HG02610 (cell line): ENCODE measurements around the gene CIAO1.
"Not testable (repeated sequence)": the region's sequence is repeated elsewhere in the genome, so short reads cannot be mapped to it uniquely, and the experiment has no call there.

Experiments
- ATAC-seq: cut with Tn5 transposase; IDR thresholded peaks from one replicate; pipeline ENCODE4 v1.9.1; 2021; ENCODE audit warnings: mild to moderate bottlenecking, moderate library complexity; ENCODE audit not compliant: unreplicated experiment

CIAO1 gene

GRCh38 chr2:96265840-96266679 lies at the start of gene CIAO1, which contains the start of gene TMEM127:
CIAO1 (plus strand) TSS chr2:96266225; CDS start chr2:96266351, 126 bp downstream.
TMEM127 (minus strand) TSS chr2:96265997; CDS start chr2:96265381, 616 bp downstream.
- ATAC-seq, result peak; percentile 94

GRCh38 chr2:96218508-96219131 lies 47.4 kb upstream of the CIAO1 start:
- ATAC-seq, result no peak

- not testable (repeated sequence) for ATAC-seq
Measured at GRCh38 chr2:96219959-96220358, 46.1 kb upstream of the CIAO1 start.

GRCh38 chr2:96221106-96221505 lies 44.9 kb upstream of the CIAO1 start:
- not testable (repeated sequence) for ATAC-seq

- peak; percentile 88 for ATAC-seq
Measured at GRCh38 chr2:96225016-96225533, 41.0 kb upstream of the CIAO1 start.

- no peak for ATAC-seq
Measured at GRCh38 chr2:96231316-96231715, 34.7 kb upstream of the CIAO1 start.

- no peak for ATAC-seq
Measured at GRCh38 chr2:96233436-96233835, 32.6 kb upstream of the CIAO1 start.

GRCh38 chr2:96233880-96234316 lies 32.1 kb upstream of the CIAO1 start:
- ATAC-seq, result peak; percentile 85

GRCh38 chr2:96236882-96237281 lies 29.1 kb upstream of the CIAO1 start:
- ATAC-seq, result no peak

- no peak for ATAC-seq
Measured at GRCh38 chr2:96238266-96238665, 27.8 kb upstream of the CIAO1 start.

GRCh38 chr2:96239091-96239490 lies 26.9 kb upstream of the CIAO1 start:
- ATAC-seq, result no peak

- ATAC-seq, result no peak
Measured at GRCh38 chr2:96239745-96240264, 26.2 kb upstream of the CIAO1 start.

- ATAC-seq, result no peak
Measured at GRCh38 chr2:96240341-96241038, 25.5 kb upstream of the CIAO1 start.

GRCh38 chr2:96241227-96241626 lies 24.8 kb upstream of the CIAO1 start:
- ATAC-seq, result no peak

GRCh38 chr2:96241900-96242611 lies 24.0 kb upstream of the CIAO1 start:
- ATAC-seq, result peak; percentile 91

GRCh38 chr2:96243843-96244242 lies 22.2 kb upstream of the CIAO1 start:
- ATAC-seq, result no peak

GRCh38 chr2:96245609-96246390 lies 20.2 kb upstream of the CIAO1 start:
- no peak for ATAC-seq

- no peak for ATAC-seq
Measured at GRCh38 chr2:96247009-96247408, 19.0 kb upstream of the CIAO1 start.

- no peak for ATAC-seq
Measured at GRCh38 chr2:96247896-96248295, 18.1 kb upstream of the CIAO1 start.

GRCh38 chr2:96248624-96249023 lies 17.4 kb upstream of the CIAO1 start:
- ATAC-seq, result no peak
